Calu3 (cell line): Measurements from ENCODE around the gene MEN1. TPM values are rescaled to one million over a fixed set of nuclear protein-coding genes. Genes with fewer than 3 reads are reported as not detected.

ENCODE experiments used
- BruUV-seq: library from RNA; stranded (reverse); fragments of 400-500 nt; replicated peaks from 2 replicates; lab custom pipeline; 2021; lab: Mats Ljungman, UMichigan
- CTCF ChIA-PET: fragments of 300-600 bp; sonication (Branson Sonifier 250); formaldehyde crosslinking; loops from one replicate; lab custom pipeline; 2022; ENCODE audit warnings: antibody characterized with exemption; lab: Charles Lee
- DNase-seq: peaks from one replicate; pipeline ENCODE4 v3.0.0; 2022
- H3K27ac Mint-ChIP-seq: one replicate; pipeline ENCODE4 v1.8.0; 2022; ENCODE audit warnings: mixed read lengths; ENCODE audit not compliant: unreplicated experiment
- H3K27me3 Mint-ChIP-seq: one replicate; pipeline ENCODE4 v1.8.0; 2022; ENCODE audit warnings: mixed read lengths; ENCODE audit not compliant: unreplicated experiment
- H3K36me3 Mint-ChIP-seq: one replicate; pipeline ENCODE4 v1.8.0; 2022; ENCODE audit warnings: mild to moderate bottlenecking, moderate library complexity, mixed read lengths; ENCODE audit not compliant: insufficient read depth, unreplicated experiment
- H3K4me1 Mint-ChIP-seq: one replicate; pipeline ENCODE4 v1.8.0; 2022; ENCODE audit warnings: mild to moderate bottlenecking, low read depth, mixed read lengths; ENCODE audit not compliant: unreplicated experiment
- H3K4me3 Mint-ChIP-seq: one replicate; pipeline ENCODE4 v1.8.0; 2022; ENCODE audit warnings: mild to moderate bottlenecking, low read depth, moderate library complexity, mixed read lengths; ENCODE audit not compliant: unreplicated experiment
- H3K9me3 Mint-ChIP-seq: one replicate; pipeline ENCODE4 v1.8.0; 2022; ENCODE audit warnings: low read depth, mixed read lengths; ENCODE audit not compliant: unreplicated experiment
- intact Hi-C: fragments of 100-400 bp; cut with micrococcal nuclease; formaldehyde crosslinking; loops from one replicate; pipeline ENCODE4 v1.10.0; 2022; ENCODE audit not compliant: unreplicated experiment
- total RNA-seq: library from RNA; stranded (reverse); gene quantifications from 2 replicates; pipeline ENCODE4 v1.2.3, GENCODE V29; 2022
- TF ChIP-seq, protein P1 (sequence below): fragments of 200-600 bp; IDR thresholded peaks from one replicate; pipeline ENCODE4 v1.8.0; 2022; ENCODE audit warnings: antibody characterized with exemption; ENCODE audit not compliant: unreplicated experiment

The MEN1 gene
- total RNA-seq, 1 experiment from 2014 or later = 39.8 TPM

DNA sequence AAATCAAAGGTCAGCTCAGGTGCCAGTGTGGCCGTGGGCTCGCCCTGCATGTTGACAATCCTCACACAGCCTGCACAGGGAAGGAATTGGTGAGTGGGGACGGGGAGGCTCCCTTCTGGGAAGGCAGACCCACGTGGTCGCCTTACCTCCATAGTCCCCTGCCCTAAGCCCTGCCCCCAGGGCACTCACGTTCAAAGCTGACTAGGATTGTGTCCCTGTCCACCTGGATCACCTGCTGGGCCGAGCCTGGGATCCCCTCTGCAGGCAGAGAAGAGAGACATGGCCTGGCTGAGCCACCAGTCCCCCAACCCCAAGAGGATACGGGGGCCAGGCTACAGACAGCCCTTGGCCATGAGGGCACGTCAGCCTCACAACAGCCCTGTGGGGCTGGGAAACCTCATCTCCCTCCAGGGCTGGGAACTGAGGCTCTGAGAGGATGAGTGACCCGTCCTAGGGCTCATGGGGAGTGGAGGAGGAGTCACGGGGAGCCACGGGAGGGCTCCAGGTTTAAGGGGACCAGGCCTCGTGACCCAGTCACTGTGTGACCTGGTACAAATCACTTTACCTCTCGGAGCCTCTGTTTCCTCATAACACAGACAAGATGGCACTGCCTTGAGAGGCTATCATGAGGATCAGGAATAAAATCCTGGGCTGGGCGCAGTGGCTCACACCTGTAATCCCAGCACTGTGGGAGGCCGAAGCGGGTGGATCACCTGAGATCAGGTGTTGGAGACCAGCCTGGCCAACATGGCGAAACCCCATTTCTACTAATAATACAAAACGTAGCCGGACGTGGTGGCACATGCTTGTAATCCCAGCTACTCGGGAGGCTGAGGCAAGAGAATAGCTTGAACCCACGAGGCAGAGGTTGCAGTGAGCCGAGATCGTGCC is 19.9 kb downstream of the MEN1 start:
- intact Hi-C loops = no loop called here
- Mint-ChIP-seq H3K4me1 (no peaks in the 10 kb centered on the region), H3K27ac (no peak overlapping the region), H3K9me3 (no peaks in the 10 kb centered on the region), H3K36me3 (no peaks in the 10 kb centered on the region), H3K4me3 (no peak overlapping the region), H3K27me3 (no peaks in the 10 kb centered on the region)
- no peak for DNase-seq
- BruUV-seq = no TSS peak
- TF ChIP-seq, protein P1, sequence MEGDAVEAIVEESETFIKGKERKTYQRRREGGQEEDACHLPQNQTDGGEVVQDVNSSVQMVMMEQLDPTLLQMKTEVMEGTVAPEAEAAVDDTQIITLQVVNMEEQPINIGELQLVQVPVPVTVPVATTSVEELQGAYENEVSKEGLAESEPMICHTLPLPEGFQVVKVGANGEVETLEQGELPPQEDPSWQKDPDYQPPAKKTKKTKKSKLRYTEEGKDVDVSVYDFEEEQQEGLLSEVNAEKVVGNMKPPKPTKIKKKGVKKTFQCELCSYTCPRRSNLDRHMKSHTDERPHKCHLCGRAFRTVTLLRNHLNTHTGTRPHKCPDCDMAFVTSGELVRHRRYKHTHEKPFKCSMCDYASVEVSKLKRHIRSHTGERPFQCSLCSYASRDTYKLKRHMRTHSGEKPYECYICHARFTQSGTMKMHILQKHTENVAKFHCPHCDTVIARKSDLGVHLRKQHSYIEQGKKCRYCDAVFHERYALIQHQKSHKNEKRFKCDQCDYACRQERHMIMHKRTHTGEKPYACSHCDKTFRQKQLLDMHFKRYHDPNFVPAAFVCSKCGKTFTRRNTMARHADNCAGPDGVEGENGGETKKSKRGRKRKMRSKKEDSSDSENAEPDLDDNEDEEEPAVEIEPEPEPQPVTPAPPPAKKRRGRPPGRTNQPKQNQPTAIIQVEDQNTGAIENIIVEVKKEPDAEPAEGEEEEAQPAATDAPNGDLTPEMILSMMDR = no peak
- CTCF ChIA-PET = interaction anchor here (0.6 kb wide), 1 partner anchor 57 kb away, joined by 3 read pairs; no protein-coding TSS in a partner anchor

DNA sequence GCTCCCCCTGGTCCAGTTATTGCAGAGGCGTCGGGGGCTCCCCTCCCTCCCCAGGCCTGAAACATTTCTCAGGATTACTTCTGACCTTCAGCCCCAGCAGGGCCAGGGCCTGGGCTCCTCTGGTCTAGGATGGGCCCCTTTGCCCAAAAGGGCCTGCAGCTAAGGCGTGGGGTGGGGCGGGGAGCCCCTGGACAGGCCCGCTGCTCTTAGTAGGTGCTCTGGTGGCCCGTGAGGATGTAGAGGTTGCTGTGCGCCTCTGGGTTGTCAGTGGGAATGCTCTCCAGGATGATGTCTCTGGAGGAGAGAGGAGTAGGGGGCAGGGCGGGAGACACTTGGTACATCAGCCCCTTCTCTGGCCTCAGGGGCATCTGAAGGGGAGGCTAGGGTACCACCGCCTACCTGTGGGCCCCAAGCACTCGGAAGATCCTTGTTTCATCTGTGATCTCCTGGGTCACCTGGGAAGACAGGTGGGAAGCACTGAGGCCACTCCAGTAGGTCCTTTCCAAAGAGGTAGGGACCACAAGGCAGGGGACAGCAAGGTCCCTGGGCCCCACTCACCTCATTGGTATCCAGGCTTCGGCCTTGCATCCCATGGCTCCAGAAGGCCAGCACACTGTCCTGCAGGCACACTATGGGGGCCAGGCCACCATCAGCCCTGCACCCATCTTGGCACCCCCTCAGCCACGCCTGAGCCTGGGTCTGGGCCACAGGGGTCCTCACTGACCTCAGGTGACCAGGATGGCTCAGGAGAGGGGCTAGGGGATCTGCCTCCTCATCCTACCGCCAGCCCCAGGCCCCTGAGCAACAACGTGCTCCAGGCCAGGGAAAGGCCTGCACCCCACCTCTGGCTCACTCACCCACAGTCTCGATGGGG is 20.8 kb downstream of the MEN1 start:
- BruUV-seq = no TSS peak
- DNase-seq = no peak
- no peak overlapping the region for H3K4me3 Mint-ChIP-seq

DNA sequence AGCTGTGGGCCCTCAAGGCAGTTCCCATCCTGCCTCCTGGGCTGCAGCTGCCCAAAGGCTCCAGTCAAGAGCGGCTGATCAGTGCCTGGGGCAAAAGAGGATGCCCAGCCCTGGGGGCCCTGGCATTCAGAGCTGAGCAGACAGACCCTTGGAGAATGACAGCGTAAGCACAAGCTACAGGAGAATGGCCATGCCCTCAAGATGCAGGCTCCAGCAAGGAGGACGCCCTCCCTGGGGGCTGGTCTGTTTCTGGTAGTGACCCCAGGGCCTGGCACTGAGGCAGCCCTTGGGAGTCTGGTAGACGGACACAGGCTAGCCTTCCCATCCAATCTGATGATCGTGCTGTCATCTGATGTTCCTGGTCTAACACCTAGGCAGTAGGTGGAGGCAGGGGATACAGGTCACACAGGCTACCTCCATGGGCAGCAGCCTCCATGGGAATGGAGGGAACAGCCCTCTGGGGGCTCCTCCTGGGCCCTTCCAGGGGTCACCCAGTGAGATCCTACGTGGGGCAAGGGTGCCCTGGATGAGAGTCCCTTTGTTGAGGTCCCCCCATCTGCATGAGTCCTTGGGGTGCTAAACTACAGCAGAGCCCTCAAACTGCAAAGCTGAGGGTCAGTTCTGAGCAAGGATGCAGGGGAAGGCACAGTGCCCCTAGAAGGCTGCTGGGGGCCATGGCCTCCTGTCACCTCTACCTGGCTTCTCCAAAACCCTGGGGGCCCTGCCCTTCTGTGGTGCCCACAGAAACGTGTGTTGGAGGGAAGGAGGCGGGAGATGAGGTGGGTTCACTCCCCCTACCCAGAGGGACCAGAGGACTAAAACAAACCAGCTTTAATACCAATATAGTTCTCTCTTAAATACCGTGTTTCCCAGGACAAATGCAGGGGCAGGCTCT is 21.8 kb downstream of the MEN1 start:
- Mint-ChIP-seq H3K4me3 (no peak overlapping the region), H3K9me3 (no peaks in the 10 kb centered on the region), H3K4me1 (no peaks in the 10 kb centered on the region), H3K27ac (no peak overlapping the region), H3K27me3 (no peaks in the 10 kb centered on the region), H3K36me3 (no peaks in the 10 kb centered on the region)
- BruUV-seq = no TSS peak
- intact Hi-C loops = loop anchor here (5.0 kb wide), 1 partner anchor 329 kb away; the partner anchor contains the start of gene ZNHIT2
- CTCF ChIA-PET = interaction anchor here (0.6 to 0.9 kb wide), 6 partner anchors 10 to 394 kb away, joined by 3 to 6 read pairs (median 4); partner anchors contain the start of genes BATF2, CDC42BPG and SF1
- DNase-seq = no peak
- TF ChIP-seq, protein P1 = no peak

More for the DNA sequence above, 20.8 kb downstream of the MEN1 start:
- intact Hi-C loops = loop anchor here (5.0 kb wide), 1 partner anchor 328 kb away; the partner anchor contains the start of gene ZNHIT2
- Mint-ChIP-seq H3K27me3 (no peaks in the 10 kb centered on the region), H3K36me3 (no peaks in the 10 kb centered on the region), H3K27ac (no peak overlapping the region), H3K9me3 (no peaks in the 10 kb centered on the region), H3K4me1 (no peaks in the 10 kb centered on the region)
- TF ChIP-seq, protein P1 = no peak
- CTCF ChIA-PET = interaction anchor here (0.6 kb wide), 1 partner anchor 56 kb away, joined by 3 read pairs; no protein-coding TSS in a partner anchor
